Neuronal stem cell (in vitro differentiated cells): ENCODE results near the gene B3GALT5.

ENCODE experiments used
- DNase-seq: peaks from one replicate; pipeline ENCODE4 v3.0.0-alpha.2; 2013; ENCODE audit warnings: low spot score
- H2AFZ ChIP-seq: one replicate; pipeline ENCODE4 v1.6.1; 2013; ENCODE audit warnings: mild to moderate bottlenecking, low read length, inconsistent platforms
- H2AK5ac ChIP-seq: 2 replicates; pipeline ENCODE4 v1.6.1; 2013; ENCODE audit warnings: low read depth, mild to moderate bottlenecking, inconsistent platforms, low read length, moderate library complexity, mixed read lengths
- H2BK120ac ChIP-seq: 2 replicates; pipeline ENCODE4 v1.6.1; 2013; ENCODE audit warnings: low read depth, mild to moderate bottlenecking, inconsistent platforms, low read length, moderate library complexity, mixed read lengths
- H2BK12ac ChIP-seq: one replicate; pipeline ENCODE4 v1.6.1; 2013; ENCODE audit warnings: low read length, inconsistent platforms
- H2BK15ac ChIP-seq: 2 replicates; pipeline ENCODE4 v1.6.1; 2013; ENCODE audit warnings: mild to moderate bottlenecking, low read length, inconsistent platforms, mixed read lengths
- H2BK5ac ChIP-seq: one replicate; pipeline ENCODE4 v1.6.1; 2013; ENCODE audit warnings: inconsistent platforms, mild to moderate bottlenecking, low read length, moderate library complexity
- H3K14ac ChIP-seq: one replicate; pipeline ENCODE4 v1.6.1; 2013; ENCODE audit warnings: low read length, inconsistent platforms
- H3K18ac ChIP-seq: 2 replicates; pipeline ENCODE4 v1.6.1; 2013; ENCODE audit warnings: low read length, inconsistent platforms
- H3K23ac ChIP-seq: 2 replicates; pipeline ENCODE4 v1.6.1; 2013; ENCODE audit warnings: low read depth, mild to moderate bottlenecking, mixed read lengths, low read length, inconsistent platforms; ENCODE audit not compliant: poor library complexity
- H3K27ac ChIP-seq: replicated peaks from 3 replicates; pipeline ENCODE4 v1.5.1; 2013; ENCODE audit warnings: low read length, inconsistent platforms
- H3K27me3 ChIP-seq, 3 experiments: 2 replicates each; pipeline ENCODE4 v1.6.1; 2013; ENCODE audit warnings: low read length in 3 of 3, mild to moderate bottlenecking in 2 of 3, inconsistent platforms in 1 of 3, low read depth in 1 of 3, mixed read lengths in 1 of 3, moderate library complexity in 1 of 3; ENCODE audit not compliant: control insufficient read depth in 3 of 3, insufficient read depth in 3 of 3
- H3K36me3 ChIP-seq, 2 donors: replicated peaks in 1 of 2; 2 replicates each; pipeline ENCODE4 v1.6.1; 2013; ENCODE audit warnings: low read length in 2 of 2; ENCODE audit not compliant: control insufficient read depth in 2 of 2, insufficient read depth in 2 of 2
- H3K4ac ChIP-seq: 2 replicates; pipeline ENCODE4 v1.6.1; 2013; ENCODE audit warnings: inconsistent platforms, mild to moderate bottlenecking, low read length, moderate library complexity
- H3K4me1 ChIP-seq, 2 donors: 1 replicate in 1 of 2; 2 replicates in 1 of 2; pipeline ENCODE4 v1.6.1; 2013; ENCODE audit warnings: low read length in 2 of 2, low read depth in 1 of 2; ENCODE audit not compliant: control insufficient read depth in 2 of 2, insufficient read depth in 1 of 2
- H3K4me2 ChIP-seq: one replicate; pipeline ENCODE4 v1.6.1; 2013; ENCODE audit warnings: mild to moderate bottlenecking, low read length, inconsistent platforms; ENCODE audit not compliant: insufficient read depth, poor library complexity, severe bottlenecking
- H3K4me3 ChIP-seq, 2 donors: 2 replicates each; pipeline ENCODE4 v1.5.1; 2013; ENCODE audit warnings: low read length in 2 of 2, mild to moderate bottlenecking in 2 of 2, inconsistent platforms in 1 of 2, moderate library complexity in 1 of 2
- H3K79me1 ChIP-seq: one replicate; pipeline ENCODE4 v1.6.1; 2013; ENCODE audit warnings: low read depth, mild to moderate bottlenecking, inconsistent platforms, low read length, moderate library complexity
- H3K9ac ChIP-seq: one replicate; pipeline ENCODE4 v1.6.1; 2013; ENCODE audit warnings: mild to moderate bottlenecking, low read depth, low read length, inconsistent platforms; ENCODE audit not compliant: poor library complexity
- H3K9me3 ChIP-seq, 2 donors: replicated peaks in 1 of 2; 2 replicates each; pipeline versions ENCODE3 to v1.6.1; 2013; ENCODE audit warnings: low read length in 2 of 2, mild to moderate bottlenecking in 2 of 2, inconsistent platforms in 1 of 2, low read depth in 1 of 2, mixed read lengths in 1 of 2, moderate library complexity in 1 of 2; ENCODE audit not compliant: control insufficient read depth in 2 of 2, insufficient read depth in 1 of 2
- H4K8ac ChIP-seq: one replicate; pipeline ENCODE4 v1.6.1; 2013; ENCODE audit warnings: low read depth, mild to moderate bottlenecking, inconsistent platforms, low read length, moderate library complexity
- H4K91ac ChIP-seq: one replicate; pipeline ENCODE4 v1.6.1; 2013; ENCODE audit warnings: low read length, low read depth, mild to moderate bottlenecking, inconsistent platforms; ENCODE audit not compliant: poor library complexity
- WGBS, 2 donors: extraction: QIAGEN DNeasy Blood & Tissue Kit; methylation state at CpG; one replicate each; pipeline ENCODE4 v1.1.7; 2013; ENCODE audit warnings: missing lambda C conversion rate in 2 of 2, mixed read lengths in 1 of 2; ENCODE audit not compliant: insufficient read length in 2 of 2, insufficient replicate concordance in 1 of 2; ENCODE audit errors: extremely low coverage in 2 of 2; 5-methylcytosine and 5-hydroxymethylcytosine counted together

Gene B3GALT5

DNA sequence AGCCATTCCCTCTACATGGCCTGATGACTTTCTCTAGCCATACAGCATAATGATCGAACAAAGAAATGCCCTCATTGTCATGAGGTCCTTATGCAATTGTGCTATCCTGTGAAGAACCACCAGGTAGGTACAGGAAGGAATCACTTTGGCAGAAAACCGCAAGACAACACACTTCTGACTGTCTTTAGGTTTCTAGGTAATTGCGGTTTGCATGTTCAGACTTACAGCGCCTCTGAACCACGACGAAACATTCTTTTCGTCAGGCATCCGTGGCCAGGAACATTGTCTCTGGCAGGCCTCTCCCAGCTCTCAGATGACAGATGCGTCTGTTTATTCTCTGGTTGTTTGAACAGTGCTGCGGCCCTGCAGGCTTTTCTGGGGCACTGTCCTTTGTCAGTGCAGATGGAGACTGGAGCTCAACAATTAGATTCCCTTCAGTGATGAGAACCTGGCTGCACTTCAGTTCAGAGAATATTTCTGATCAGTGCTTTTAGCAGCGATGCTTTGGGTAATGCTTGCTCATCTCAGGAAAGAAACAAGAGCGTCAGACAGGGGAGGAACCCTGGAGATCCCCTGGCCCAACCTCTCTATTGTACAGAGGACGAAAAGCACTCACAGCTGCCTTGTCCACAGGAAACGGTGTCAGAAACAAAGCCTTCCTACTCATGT lies 63.4 kb downstream of the B3GALT5 start:
- H2BK15ac ChIP-seq: no peak overlapping the region
- no peak overlapping the region for H2AK5ac ChIP-seq
- no peak overlapping the region for H3K14ac ChIP-seq
- no peak overlapping the region for H3K23ac ChIP-seq
- no peak overlapping the region for H3K4me2 ChIP-seq
- no peak overlapping the region for H3K4ac ChIP-seq
- no peak overlapping the region for H2BK5ac ChIP-seq
- H3K27ac ChIP-seq: no peak overlapping the region
- H3K9me3 ChIP-seq: peaks cover 0 to 2% of the 10 kb centered on the region in 2 donors
- no CpG with 5 or more reads among the region's 14 CpGs for WGBS, 2 donors
- H3K4me3 ChIP-seq: no peak overlapping the region
- DNase-seq: no peak
- no peak overlapping the region for H4K8ac ChIP-seq
- no peaks in the 10 kb centered on the region for H3K27me3 ChIP-seq
- no peak overlapping the region for H2BK12ac ChIP-seq
- H3K4me1 ChIP-seq: peaks cover 0 to 9% of the 10 kb centered on the region in 2 donors
- H3K79me1 ChIP-seq: no peaks in the 10 kb centered on the region
- H2BK120ac ChIP-seq: no peak overlapping the region
- H3K36me3 ChIP-seq: no peaks in the 10 kb centered on the region
- H3K18ac ChIP-seq: no peak overlapping the region
- H3K9ac ChIP-seq: no peak overlapping the region
- no peak overlapping the region for H4K91ac ChIP-seq
- peak overlapping the region; percentile 65 for H2AFZ ChIP-seq

DNA sequence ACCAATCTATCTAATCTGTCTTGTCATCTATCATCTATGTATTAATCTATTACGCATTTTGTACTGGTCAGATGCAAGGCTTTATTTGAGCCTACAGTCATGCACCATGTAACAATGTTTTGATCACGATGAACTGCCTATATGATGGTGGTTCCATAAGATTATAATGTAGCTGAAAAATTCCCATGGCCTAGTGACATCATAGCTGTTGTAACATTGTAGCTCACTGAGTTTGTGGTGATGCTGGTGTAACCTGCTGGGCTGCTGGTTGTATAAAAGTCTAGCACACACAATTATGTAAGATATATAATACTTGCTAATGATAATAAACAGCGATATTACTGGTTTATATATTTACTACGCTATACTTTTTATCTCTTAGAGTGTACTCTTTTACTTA lies 67.5 kb downstream of the B3GALT5 start:
- Histone ChIP-seq H3K4me2 (no peak overlapping the region), H3K27ac (no peak overlapping the region), H3K9ac (no peak overlapping the region), H2BK15ac (no peak overlapping the region), H3K4me3 (no peak overlapping the region), H3K14ac (no peak overlapping the region), H3K18ac (no peak overlapping the region), H4K8ac (no peak overlapping the region), H3K23ac (no peak overlapping the region), H2BK120ac (no peak overlapping the region), H2AFZ (no peak overlapping the region), H4K91ac (no peak overlapping the region), H3K79me1 (no peaks in the 10 kb centered on the region), H2BK12ac (no peak overlapping the region), H3K4me1 (peaks cover 0 to 9% of the 10 kb centered on the region in 2 donors), H2AK5ac (no peak overlapping the region), H3K9me3 (peaks cover 0 to 8% of the 10 kb centered on the region in 2 donors), H3K27me3 (peaks cover 0 to 2% (median 0%) of the 10 kb centered on the region in 3 experiments), H3K36me3 (no peaks in the 10 kb centered on the region), H2BK5ac (no peak overlapping the region), H3K4ac (no peak overlapping the region)
- no peak for DNase-seq
- WGBS, 2 donors: no CpG with 5 or more reads among the region's 4 CpGs

DNA sequence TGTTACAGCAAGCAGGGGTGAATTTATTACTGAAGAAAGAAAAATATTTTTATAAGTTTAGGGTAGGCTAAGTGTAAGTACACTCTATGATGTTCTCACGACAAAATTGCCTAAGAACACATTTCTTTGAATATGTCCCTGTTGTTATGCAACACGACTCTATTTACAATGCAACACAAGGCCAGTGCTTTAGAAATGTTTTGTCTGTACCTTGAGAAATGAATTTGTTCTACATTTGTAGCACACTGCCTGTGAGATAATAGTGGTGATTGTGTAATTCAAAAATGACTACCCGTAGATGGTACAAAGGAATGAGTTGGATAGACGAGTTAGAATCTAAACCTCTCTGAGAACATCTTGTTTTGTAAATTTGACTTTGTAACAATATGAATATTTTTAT lies 68.5 kb downstream of the B3GALT5 start:
- no peak overlapping the region for H2BK5ac ChIP-seq

DNA sequence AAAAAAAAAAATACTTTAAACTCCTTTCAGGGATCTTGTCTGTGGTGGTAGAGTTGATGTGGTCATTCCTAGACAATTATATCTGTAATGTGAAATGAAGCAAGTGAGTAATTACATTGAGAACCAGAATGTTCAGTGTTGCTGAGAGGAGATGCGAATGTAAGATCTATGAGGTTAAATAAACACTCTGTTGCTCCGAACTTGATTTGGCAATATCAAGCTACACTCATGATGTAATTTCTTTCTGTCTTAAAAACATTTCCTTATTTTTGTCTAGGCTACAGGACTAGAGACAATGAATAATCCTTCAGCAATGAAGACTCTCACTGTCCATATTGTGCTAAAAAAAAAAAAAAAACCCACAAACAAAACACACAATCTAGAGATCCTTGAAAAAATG lies 69.1 kb downstream of the B3GALT5 start:
- H3K14ac ChIP-seq: no peak overlapping the region
- H2BK120ac ChIP-seq: no peak overlapping the region
- H4K8ac ChIP-seq: no peak overlapping the region
- H2AFZ ChIP-seq: no peak overlapping the region
- H2BK5ac ChIP-seq: no peak overlapping the region
- H3K27me3 ChIP-seq: peaks cover 0 to 2% (median 0%) of the 10 kb centered on the region in 3 experiments
- no peak overlapping the region for H3K4ac ChIP-seq
- no peak overlapping the region for H2BK12ac ChIP-seq
- no peak overlapping the region for H3K18ac ChIP-seq
- DNase-seq: no peak
- H3K27ac ChIP-seq: no peak overlapping the region
- H3K23ac ChIP-seq: no peak overlapping the region
- H3K4me1 ChIP-seq: no peaks in the 10 kb centered on the region
- no peak overlapping the region for H3K4me3 ChIP-seq
- no peak overlapping the region for H4K91ac ChIP-seq
- H3K36me3 ChIP-seq: no peaks in the 10 kb centered on the region
- no peak overlapping the region for H3K4me2 ChIP-seq
- WGBS, 2 donors: no CpG with 5 or more reads among the region's 2 CpGs
- no peak overlapping the region for H2AK5ac ChIP-seq
- H3K79me1 ChIP-seq: no peaks in the 10 kb centered on the region
- peaks cover 0 to 8% of the 10 kb centered on the region in 2 donors for H3K9me3 ChIP-seq
- no peak overlapping the region for H3K9ac ChIP-seq
- H2BK15ac ChIP-seq: no peak overlapping the region

More for the DNA sequence above, 68.5 kb downstream of the B3GALT5 start:
- H3K9me3 ChIP-seq: peaks cover 0 to 8% of the 10 kb centered on the region in 2 donors
- no peak overlapping the region for H3K23ac ChIP-seq
- H2AK5ac ChIP-seq: no peak overlapping the region
- H3K4me3 ChIP-seq: no peak overlapping the region
- H3K4ac ChIP-seq: no peak overlapping the region
- WGBS, 2 donors: no CpG with 5 or more reads among the region's 4 CpGs
- DNase-seq: no peak
- no peak overlapping the region for H2BK120ac ChIP-seq
- H3K27me3 ChIP-seq: peaks cover 0 to 2% (median 0%) of the 10 kb centered on the region in 3 experiments
- H2BK15ac ChIP-seq: no peak overlapping the region
- H3K9ac ChIP-seq: no peak overlapping the region
- no peak overlapping the region for H3K27ac ChIP-seq
- no peak overlapping the region for H3K4me2 ChIP-seq
- H3K79me1 ChIP-seq: no peaks in the 10 kb centered on the region
- no peak overlapping the region for H4K91ac ChIP-seq
- peaks cover 0 to 3% of the 10 kb centered on the region in 2 donors for H3K4me1 ChIP-seq
- no peak overlapping the region for H4K8ac ChIP-seq
- H2BK12ac ChIP-seq: no peak overlapping the region
- no peak overlapping the region for H2AFZ ChIP-seq
- H3K14ac ChIP-seq: no peak overlapping the region
- H3K18ac ChIP-seq: no peak overlapping the region
- H3K36me3 ChIP-seq: no peaks in the 10 kb centered on the region
